PC-3 (cell line): ENCODE results near the gene PCBP3. TPM values are rescaled to one million over a fixed set of nuclear protein-coding genes. Genes with fewer than 3 reads are reported as not detected.

Experiments used
- ATAC-seq: fragments of 200-7000 bp; cut with Tn5 transposase; 2 replicates; pipeline ENCODE4 v1.9.1; 2020; ENCODE audit warnings: mild to moderate bottlenecking, moderate library complexity
- BruUV-seq: library from RNA; stranded (reverse); fragments of 400-500 nt; replicated peaks from 2 replicates; lab custom pipeline; 2021; lab: Mats Ljungman, UMichigan
- CTCF ChIA-PET: fragments of 300-600 bp; sonication (Branson Sonifier 250); formaldehyde crosslinking; loops from one replicate; lab custom pipeline; 2022; ENCODE audit warnings: antibody characterized with exemption; lab: Charles Lee
- POLR2A ChIA-PET: fragments of 300-600 bp; sonication (Branson Sonifier 250); formaldehyde crosslinking; loops from one replicate; lab custom pipeline; 2022; ENCODE audit warnings: antibody characterized with exemption; ENCODE audit not compliant: unreplicated experiment; lab: Charles Lee
- DNase-seq: peaks from one replicate; pipeline ENCODE4 v3.0.0-alpha.2; 2015
- H2AFZ ChIP-seq: fragments of 300-600 bp; sonication (generic); 2 replicates; pipeline ENCODE4 v1.6.0; 2016; ENCODE audit warnings: antibody characterized with exemption, low read length
- H3F3A ChIP-seq: fragments of 300-600 bp; sonication (generic); one replicate; pipeline ENCODE4 v1.6.0; 2017; ENCODE audit warnings: antibody characterized with exemption, low read length, control low read depth, mild to moderate bottlenecking; ENCODE audit not compliant: unreplicated experiment
- H3K27ac ChIP-seq: fragments of 300-600 bp; sonication (generic); 2 replicates; pipeline ENCODE4 v1.5.1; 2016; ENCODE audit warnings: mild to moderate bottlenecking, low read length
- H3K27me3 ChIP-seq: fragments of 300-600 bp; sonication (generic); 2 replicates; pipeline ENCODE4 v1.6.1; 2016; ENCODE audit warnings: low read length, mixed read lengths
- H3K36me3 ChIP-seq: fragments of 300-600 bp; sonication (generic); 2 replicates; pipeline ENCODE4 v1.6.1; 2016; ENCODE audit warnings: low read depth, mixed run types, low read length, mixed read lengths
- H3K4me1 ChIP-seq: fragments of 300-600 bp; sonication (generic); 2 replicates; pipeline ENCODE4 v1.5.1; 2016; ENCODE audit warnings: low read length; ENCODE audit not compliant: insufficient read depth
- H3K4me2 ChIP-seq: fragments of 300-600 bp; sonication (generic); 2 replicates; pipeline ENCODE4 v1.6.0; 2016; ENCODE audit warnings: low read length
- H3K4me3 ChIP-seq: fragments of 300-600 bp; sonication (generic); 2 replicates; pipeline ENCODE4 v1.5.1; 2016; ENCODE audit warnings: mild to moderate bottlenecking, low read length, mixed read lengths
- H3K79me2 ChIP-seq: fragments of 300-600 bp; sonication (generic); 2 replicates; pipeline ENCODE4 v1.6.1; 2017; ENCODE audit warnings: low read length, mixed read lengths
- H3K9ac ChIP-seq: fragments of 300-600 bp; sonication (generic); 2 replicates; pipeline ENCODE4 v1.6.0; 2016; ENCODE audit warnings: mild to moderate bottlenecking, low read length
- H3K9me2 ChIP-seq: fragments of 300-600 bp; sonication (generic); replicated peaks from 2 replicates; pipeline ENCODE4 v1.6.1; 2016; ENCODE audit warnings: mixed run types, low read length, mixed read lengths
- H3K9me3 ChIP-seq: fragments of 300-600 bp; sonication (generic); 2 replicates; pipeline ENCODE4 v1.6.1; 2016; ENCODE audit warnings: low read length, mixed read lengths
- H4K20me1 ChIP-seq: fragments of 300-600 bp; sonication (generic); 2 replicates; pipeline ENCODE4 v1.6.1; 2016; ENCODE audit warnings: low read length, mixed read lengths
- EZH2 ChIP-seq: fragments of 300-600 bp; sonication (generic); IDR thresholded peaks from one replicate; pipeline ENCODE4 v1.6.1; 2017; ENCODE audit warnings: antibody characterized with exemption, mild to moderate bottlenecking, low read length; ENCODE audit not compliant: unreplicated experiment
- EZH2phosphoT487 ChIP-seq: fragments of 300-600 bp; sonication (generic); IDR thresholded peaks from 2 replicates; pipeline ENCODE4 v1.6.1; 2018; ENCODE audit warnings: mild to moderate bottlenecking, antibody characterized with exemption, low read length, borderline replicate concordance
- intact Hi-C: fragments of 100-400 bp; cut with micrococcal nuclease; formaldehyde crosslinking; loops from 2 replicates; pipeline ENCODE4 v1.9.0; 2023
- total RNA-seq: library from RNA; depleted of rRNA; stranded (reverse); fragments of >200 nt; gene quantifications from 2 replicates; pipeline ENCODE4 v1.2.3, GENCODE V29; 2014
- TF ChIP-seq, protein P1 (sequence below): fragments of 300-600 bp; sonication (generic); conservative IDR thresholded peaks from 2 replicates; pipeline ENCODE4 v1.5.1; 2017; ENCODE audit warnings: antibody characterized with exemption, low read depth, mild to moderate bottlenecking, low read length

The PCBP3 gene
- total RNA-seq, 1 experiment from 2014 or later: 2.4 TPM

DNA sequence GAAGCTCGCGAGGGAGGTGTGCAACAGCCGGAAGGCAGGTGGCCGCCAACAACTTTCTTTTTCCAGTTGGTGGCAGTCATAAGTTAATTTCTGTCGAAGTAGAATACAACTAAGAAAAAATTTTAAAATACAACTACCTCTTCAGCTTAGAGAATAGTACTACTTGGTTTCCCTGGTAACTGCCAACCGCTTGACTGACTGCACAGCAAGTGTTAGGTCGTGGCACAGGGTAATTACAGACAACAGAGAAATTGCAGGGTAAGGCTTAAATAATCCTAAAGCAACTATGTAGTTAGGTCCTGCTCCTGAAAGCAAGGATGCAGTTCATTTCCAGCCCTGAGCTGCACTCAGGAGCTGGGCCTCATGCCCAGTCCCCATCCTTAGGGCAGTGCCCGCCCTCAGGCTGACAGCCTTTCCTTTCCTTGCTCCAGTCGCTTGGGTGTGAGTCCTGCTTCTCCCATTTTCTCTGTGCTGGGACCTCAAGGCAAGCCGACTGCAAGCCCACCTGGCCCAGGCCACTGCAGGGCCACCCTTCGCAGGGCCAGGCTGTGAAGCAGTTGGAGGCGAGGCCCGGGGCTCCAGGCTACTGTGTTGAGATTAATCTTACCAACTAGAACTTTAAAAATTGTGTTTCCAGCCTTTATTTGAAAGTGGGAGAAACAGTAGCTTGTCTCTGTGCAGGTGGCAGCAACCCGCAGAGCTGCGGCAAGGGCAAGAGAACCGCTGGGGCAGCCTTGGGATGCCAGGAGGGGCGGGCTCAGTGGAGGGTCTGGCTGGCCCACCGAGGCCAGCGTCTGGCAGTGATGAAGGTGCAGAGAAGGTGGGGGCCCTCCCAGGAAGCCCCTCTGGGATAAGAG lies 148.3 kb downstream of the PCBP3 start:
- intact Hi-C loops: no loop called here
- Histone ChIP-seq H3K4me3 (no peak overlapping the region), H3K4me1 (no peaks in the 10 kb centered on the region), H3K36me3 (no peaks in the 10 kb centered on the region), H4K20me1 (no peaks in the 10 kb centered on the region), H3F3A (no peaks in the 10 kb centered on the region), H3K27ac (no peak overlapping the region), H3K79me2 (no peaks in the 10 kb centered on the region), H3K9me2 (no peaks in the 10 kb centered on the region), H2AFZ (no peak overlapping the region), H3K9me3 (no peaks in the 10 kb centered on the region), H3K27me3 (no peaks in the 10 kb centered on the region), H3K4me2 (no peak overlapping the region), H3K9ac (no peak overlapping the region)
- DNase-seq: no peak
- ATAC-seq: no peak
- TF ChIP-seq, protein P1, sequence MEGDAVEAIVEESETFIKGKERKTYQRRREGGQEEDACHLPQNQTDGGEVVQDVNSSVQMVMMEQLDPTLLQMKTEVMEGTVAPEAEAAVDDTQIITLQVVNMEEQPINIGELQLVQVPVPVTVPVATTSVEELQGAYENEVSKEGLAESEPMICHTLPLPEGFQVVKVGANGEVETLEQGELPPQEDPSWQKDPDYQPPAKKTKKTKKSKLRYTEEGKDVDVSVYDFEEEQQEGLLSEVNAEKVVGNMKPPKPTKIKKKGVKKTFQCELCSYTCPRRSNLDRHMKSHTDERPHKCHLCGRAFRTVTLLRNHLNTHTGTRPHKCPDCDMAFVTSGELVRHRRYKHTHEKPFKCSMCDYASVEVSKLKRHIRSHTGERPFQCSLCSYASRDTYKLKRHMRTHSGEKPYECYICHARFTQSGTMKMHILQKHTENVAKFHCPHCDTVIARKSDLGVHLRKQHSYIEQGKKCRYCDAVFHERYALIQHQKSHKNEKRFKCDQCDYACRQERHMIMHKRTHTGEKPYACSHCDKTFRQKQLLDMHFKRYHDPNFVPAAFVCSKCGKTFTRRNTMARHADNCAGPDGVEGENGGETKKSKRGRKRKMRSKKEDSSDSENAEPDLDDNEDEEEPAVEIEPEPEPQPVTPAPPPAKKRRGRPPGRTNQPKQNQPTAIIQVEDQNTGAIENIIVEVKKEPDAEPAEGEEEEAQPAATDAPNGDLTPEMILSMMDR: no peak
- no peak for TF ChIP-seq EZH2
- ChIA-PET CTCF (no interaction called here), POLR2A (no interaction called here)
- no TSS peak for BruUV-seq

GRCh38 chr21:45792682-45793383 lies 149.3 kb downstream of the PCBP3 start:
- POLR2A ChIA-PET: no interaction called here
- Histone ChIP-seq H3K27me3 (no peaks in the 10 kb centered on the region), H3K4me1 (no peaks in the 10 kb centered on the region), H3K79me2 (no peaks in the 10 kb centered on the region), H3F3A (no peaks in the 10 kb centered on the region), H3K9me2 (no peaks in the 10 kb centered on the region), H2AFZ (no peak overlapping the region), H3K4me2 (no peak overlapping the region), H3K36me3 (no peaks in the 10 kb centered on the region), H3K9me3 (no peaks in the 10 kb centered on the region), H3K4me3 (no peak overlapping the region), H3K27ac (no peak overlapping the region), H4K20me1 (no peaks in the 10 kb centered on the region), H3K9ac (no peak overlapping the region)
- intact Hi-C loops: no loop called here
- CTCF ChIA-PET: no interaction called here
- BruUV-seq: no TSS peak
- DNase-seq (no peak), ATAC-seq (no peak)
- TF ChIP-seq EZH2phosphoT487: no peak
- no peak for TF ChIP-seq EZH2
- TF ChIP-seq, protein P1: no peak

DNA sequence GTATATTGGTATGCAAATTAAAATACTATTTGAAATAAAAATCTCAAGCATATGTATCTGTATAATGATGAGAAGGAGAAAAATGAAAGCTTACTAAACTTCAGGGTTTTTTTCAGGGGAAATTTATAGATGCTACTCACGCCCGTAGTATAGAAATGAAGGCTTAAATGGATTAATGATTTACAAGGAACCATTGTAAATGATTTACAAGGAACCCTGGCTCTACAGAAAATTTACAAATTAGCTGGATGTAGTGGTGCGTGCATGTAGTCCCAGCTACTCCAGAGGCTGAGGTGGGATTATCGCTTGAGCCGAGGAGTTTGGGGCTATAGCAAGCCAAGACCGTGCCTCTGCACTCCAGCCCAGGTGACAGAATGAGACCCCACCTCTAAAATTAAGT lies 150.5 kb downstream of the PCBP3 start:
- BruUV-seq: no TSS peak
- Histone ChIP-seq H3K4me1 (no peaks in the 10 kb centered on the region), H3K9ac (no peak overlapping the region), H3K4me2 (no peak overlapping the region), H2AFZ (no peak overlapping the region), H3K79me2 (no peaks in the 10 kb centered on the region), H3F3A (no peaks in the 10 kb centered on the region), H4K20me1 (no peaks in the 10 kb centered on the region), H3K36me3 (no peaks in the 10 kb centered on the region), H3K4me3 (no peak overlapping the region), H3K9me2 (no peaks in the 10 kb centered on the region), H3K9me3 (no peaks in the 10 kb centered on the region), H3K27me3 (no peaks in the 10 kb centered on the region), H3K27ac (no peak overlapping the region)
- intact Hi-C loops: no loop called here
- CTCF ChIA-PET: no interaction called here
- ATAC-seq: no peak
- POLR2A ChIA-PET: no interaction called here
- no peak for DNase-seq
- TF ChIP-seq EZH2phosphoT487 (no peak), EZH2 (no peak)
- TF ChIP-seq, protein P1: no peak
